GM21619 (cell line): ENCODE data around the gene OR2T34.
"Not testable (repeated sequence)": the region's sequence is repeated elsewhere in the genome, so short reads cannot be mapped to it uniquely, and the experiment has no call there.

Source experiments
- ATAC-seq: cut with Tn5 transposase; IDR thresholded peaks from one replicate; pipeline ENCODE4 v1.9.1; 2021; ENCODE audit not compliant: unreplicated experiment

OR2T34 gene, protein sequence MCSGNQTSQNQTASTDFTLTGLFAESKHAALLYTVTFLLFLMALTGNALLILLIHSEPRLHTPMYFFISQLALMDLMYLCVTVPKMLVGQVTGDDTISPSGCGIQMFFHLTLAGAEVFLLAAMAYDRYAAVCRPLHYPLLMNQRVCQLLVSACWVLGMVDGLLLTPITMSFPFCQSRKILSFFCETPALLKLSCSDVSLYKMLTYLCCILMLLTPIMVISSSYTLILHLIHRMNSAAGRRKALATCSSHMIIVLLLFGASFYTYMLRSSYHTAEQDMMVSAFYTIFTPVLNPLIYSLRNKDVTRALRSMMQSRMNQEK

DNA sequence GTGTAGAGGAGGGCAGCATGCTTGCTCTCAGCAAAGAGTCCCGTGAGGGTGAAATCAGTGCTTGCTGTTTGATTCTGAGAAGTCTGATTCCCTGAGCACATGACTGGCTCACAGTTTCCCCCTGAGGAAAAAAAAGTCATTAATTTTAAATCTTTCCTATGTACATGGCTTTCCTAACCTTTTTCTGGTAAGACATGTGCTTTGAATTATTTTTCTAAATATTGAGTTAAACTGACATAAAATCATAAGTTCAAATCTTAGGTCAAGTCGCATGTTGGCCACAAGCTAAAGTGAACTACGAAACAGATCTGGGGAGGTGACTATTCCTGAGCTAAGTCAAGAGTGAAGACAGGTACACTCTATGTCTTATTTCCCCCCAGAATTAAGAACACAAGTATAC is at the start of gene OR2T34:
Gene OR2T34 (minus strand): TSS at position 101 of the 400 bp plus-strand sequence. CDS start 0 bp downstream, at position 101.
- not testable (repeated sequence) for ATAC-seq

DNA sequence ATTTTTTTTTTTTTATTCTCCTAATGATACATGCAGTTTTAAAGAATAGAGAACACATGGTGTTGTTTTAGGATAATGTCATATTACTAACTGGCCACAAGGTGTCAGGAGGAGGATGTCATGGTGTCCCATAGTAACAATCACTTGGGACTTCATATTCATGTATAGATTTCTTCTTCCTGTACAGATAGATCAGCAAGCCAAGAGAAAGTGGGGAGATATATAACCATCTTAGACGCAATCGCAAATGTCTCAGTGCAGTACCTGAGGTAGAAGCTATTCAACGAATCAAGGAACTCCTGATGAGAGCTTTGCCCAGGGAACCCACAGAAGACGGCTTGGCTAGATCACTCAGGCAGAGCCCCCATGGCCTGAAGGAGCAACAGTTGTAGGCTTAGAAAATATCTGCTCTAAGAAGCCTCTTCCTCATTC is 48.0 kb upstream of the OR2T34 start:
- peak; percentile 91 for ATAC-seq

DNA sequence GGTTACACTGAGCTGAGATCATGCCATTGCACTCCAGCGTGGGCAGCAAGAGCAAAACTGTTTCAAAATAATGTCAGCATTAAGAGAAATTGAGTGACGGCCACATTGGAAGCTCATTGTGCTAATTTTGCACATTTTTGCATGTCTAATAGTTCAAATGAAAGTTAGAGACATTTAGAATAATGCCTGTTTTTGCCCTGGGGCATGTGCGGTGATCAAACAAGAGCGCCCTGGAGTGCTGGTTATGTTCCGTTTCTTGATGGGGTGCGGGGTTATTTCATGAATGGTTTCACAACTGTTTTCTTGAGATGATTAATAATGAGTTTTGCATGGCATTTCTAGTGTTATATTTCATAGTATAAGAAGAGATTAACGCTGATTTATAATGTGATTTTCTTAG is 47.2 kb upstream of the OR2T34 start:
- no peak for ATAC-seq

DNA sequence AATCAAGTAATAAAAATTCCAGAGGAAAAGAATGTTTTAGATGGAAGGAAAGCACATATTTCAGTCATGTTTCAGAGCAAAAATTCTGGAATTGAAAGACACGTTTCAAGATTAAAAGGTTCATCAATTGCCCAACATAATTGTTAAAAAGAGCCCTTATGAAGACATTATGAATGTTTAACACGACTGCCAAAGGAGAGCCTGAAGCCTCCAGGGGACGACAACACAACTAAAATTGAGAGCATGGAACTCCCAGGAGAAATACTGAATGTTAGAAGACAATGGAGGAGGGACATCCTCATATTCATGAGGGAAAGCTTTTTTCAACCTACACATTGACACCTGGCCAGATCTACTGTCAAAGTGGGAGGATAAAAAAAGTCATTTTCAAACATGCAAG is 44.3 kb upstream of the OR2T34 start:
- no peak for ATAC-seq

DNA sequence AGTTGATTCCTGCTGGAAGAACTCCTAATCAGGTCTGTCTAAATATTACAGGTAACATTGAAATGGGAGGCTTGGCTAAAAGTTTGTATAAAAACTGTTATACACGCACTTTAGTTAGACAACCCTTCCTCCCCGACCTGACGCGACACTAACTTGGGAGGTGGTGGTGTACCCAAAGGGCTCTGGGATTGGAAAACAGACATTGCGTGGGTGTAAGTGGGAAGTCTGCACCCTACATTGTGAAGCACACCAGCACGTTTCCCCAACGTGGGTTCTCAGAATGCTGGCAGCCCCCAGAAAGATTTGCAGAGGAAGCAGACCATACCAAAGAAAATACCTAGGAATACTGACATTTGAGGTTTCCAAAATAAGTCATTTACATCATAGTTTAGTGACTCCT is 43.6 kb upstream of the OR2T34 start:
- ATAC-seq: no peak

DNA sequence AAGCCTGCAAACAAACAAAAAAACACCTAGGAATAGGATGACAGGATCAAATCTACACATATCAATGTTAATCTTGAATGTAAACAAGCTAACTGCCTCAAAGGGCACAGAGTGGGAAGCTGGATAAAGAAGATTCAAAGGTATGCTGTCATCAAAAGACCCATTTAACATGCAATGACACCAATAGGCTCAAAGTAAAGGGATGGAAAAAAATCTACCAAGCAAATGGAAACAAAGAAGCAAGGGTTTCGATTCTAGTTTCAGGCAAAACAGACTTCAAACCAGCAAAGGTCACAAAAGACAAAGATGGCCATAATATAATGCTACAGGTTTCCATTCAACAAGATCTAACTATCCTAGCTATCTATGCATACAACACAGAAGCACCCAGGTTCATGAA is 39.2 kb upstream of the OR2T34 start:
- no peak for ATAC-seq

DNA sequence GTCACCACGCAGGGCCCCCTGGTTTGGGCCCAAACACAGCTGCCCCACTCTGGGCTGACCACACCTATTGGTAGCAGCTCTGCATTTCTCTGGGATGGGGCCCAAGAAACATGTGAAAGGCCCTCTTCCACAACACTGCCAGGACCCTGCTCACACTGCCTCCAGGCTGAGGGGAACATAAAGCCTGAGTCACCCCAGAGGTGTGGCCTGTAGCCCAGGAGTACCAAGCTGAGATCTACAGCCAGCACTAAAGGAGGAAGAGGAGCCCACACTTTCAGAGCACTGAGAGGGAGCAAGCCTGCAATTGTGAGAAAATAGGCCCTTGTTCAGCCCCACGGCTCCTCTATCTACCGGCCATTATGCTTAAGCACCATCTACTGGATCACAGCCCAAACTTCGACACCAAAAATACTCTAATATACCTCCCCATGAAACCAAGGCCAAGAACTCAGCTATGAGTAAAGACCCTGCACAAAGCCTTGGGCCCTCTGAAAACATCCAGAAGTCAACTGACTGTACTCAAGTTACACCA is 37.4 kb upstream of the OR2T34 start:
- no peak for ATAC-seq

DNA sequence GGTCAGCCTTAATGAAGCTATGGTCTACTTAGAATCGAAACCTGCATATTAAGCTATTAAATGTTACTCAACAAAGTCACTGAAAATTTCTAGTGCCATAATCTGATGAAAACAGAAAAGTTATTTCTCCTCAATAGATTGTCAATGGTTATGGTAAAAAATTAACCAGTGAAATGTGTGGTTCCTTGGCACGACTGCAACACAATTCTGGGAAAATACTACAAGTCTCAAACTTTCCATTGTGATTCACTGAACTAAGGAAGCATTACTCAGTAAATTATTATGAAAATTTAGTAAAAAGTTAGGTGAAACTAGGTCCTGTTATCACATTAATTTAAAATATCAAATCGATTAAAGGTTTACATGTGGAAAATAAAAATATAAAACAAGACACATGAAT is 35.7 kb upstream of the OR2T34 start:
- ATAC-seq: no peak

DNA sequence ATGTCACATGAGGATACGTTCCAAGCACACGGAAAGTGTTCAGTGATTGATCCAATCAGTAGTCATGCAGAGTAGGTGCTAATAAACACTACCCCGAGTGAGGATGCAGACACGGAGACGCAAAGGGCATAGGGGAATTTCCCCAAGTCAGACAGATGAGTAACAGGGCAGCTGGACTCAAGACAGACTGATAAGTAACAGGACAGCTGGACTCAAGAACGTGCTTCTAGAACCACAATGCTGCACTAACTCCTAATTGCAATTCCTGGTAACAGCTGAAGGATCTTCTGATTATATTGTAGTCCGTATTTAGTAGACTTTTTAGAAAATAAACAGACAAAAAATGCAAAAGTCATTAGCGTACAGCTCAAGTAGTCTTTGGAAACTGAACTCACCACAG is 24.8 kb upstream of the OR2T34 start:
- ATAC-seq: no peak

DNA sequence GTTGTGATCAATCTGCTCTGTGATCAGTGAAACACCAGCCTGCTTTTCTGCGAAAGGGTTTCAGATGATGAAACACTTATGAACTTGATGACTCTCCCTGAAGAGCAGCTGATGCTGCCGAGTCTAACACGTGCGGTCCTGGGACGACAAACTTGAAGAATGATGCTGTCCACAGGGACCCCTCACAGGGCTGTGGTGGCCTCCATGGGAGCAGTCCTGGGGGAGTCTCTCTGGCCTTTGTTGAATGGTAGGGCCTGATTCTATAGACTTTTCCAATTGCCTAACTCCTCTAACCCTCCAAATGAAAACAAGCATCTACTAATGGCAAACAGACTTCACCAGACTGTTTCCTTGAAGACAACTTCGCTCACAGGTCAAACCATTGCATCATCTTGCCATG is 23.0 kb upstream of the OR2T34 start, which contains the start of gene OR2T10:
Gene OR2T10 (minus strand): TSS at position 112 of the 400 bp plus-strand sequence. CDS start 3,932 bp downstream, outside the sequence.
- ATAC-seq: no peak

DNA sequence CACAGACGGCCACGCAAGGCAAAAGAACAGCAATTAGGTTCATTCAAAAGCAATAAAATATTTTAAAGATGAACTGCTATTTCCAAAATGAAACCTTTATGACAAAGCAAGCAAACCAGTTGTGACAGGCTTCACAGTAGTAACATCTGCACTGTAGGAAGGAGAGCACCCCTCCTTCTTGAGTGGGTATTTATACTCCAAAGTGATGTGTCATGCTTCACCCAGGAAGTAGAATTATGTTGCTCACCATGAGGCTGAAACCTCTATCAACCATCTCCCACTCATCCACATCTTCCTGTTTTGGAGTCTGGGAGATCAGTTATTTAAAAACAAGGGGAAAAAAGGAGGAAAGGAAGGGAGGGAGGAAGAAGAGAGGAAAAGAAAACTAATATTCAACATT is 22.1 kb upstream of the OR2T34 start:
- ATAC-seq: no peak

DNA sequence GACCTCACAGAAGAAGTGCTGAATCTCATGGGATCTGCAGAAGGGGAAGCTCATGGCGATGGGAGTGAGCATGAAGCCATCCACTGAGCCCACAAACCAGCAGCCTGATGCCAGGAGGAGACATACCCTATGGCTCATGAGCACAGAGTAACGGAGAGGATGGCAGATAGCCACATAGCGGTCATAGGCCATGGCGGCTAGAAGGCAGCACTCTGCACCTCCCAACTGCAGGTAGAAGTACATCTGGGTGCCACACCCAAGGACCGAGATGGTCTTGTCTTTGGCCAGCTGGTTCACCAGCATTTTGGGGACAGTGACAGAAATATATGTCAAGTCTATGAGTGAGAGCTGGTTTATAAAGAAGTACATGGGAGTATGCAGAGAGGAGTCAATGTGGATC is 18.7 kb upstream of the OR2T34 start:
- ATAC-seq: no peak

DNA sequence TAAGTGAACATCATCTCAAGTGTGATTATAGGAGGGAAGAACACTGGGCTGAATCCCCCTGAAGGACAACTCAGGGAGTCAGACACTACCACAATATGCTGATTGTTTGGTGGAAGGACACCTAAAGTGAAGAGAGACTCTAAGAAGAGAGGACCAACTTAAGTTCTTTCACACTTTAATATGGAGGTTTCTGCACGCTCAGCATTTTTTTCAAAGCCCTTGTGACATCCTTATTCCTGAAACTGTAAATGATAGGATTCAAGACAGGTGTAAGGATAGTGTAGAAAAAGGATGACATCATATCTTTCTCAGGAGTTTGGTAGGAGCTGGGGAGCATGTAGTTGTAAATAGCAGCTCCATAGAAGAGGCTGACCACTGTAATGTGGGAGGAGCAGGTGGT is 18.1 kb upstream of the OR2T34 start:
- ATAC-seq: no peak

DNA sequence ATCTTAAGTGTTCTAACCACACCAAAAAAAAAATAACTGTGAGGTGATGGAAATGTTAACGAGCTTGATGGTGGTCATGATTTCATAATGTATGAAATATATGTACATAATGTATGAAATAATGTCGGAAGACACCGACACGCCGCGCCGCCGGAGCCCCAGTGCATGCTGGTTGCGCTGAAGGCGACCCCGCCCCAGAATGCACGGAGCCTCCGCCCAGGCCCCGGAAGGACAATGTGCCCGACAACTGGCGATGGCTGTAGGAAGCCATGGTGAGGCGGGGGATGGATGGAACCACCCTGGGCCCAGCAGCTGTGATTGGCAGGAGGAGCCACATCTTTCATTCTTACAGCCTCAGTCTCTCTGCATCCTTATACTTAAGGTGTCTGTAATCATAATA is 15.5 kb upstream of the OR2T34 start:
- ATAC-seq: no peak

DNA sequence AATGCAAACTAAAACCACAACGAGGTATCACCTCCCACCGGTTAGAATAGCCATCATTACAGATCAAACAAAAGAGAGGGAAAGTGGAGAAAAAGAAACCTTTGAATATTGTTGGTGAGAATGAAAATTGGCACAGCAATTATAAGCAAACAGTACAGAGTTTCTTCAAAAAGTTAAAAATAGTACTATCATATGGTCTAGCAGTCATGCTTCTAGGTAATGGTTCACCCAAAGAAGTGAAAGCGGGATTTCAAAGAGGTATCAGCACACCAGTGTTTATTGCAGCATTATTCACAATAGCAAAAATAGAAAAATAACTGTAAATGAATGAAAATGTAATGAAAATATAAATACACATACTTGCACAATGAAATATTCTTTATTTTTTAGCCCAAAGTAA is 14.8 kb upstream of the OR2T34 start:
- no peak for ATAC-seq

DNA sequence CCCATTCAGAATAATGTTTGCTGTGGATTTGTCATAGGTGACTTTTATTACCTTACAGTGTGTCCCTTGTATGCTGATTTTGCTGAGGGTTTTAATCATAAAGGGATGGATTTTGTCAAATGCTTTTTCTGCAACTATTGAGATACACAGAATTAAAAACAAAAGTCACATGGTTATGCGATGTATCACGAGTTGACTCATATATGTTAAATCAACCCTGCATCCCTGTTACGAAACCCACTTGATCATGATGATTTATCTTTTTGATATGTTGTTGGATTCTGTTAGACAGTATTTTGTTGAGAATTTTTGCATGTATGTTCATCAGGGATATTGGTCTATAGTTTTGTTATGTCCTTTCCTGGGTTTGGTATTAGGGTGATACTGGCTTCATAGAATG is 10.7 kb upstream of the OR2T34 start:
- ATAC-seq: no peak

DNA sequence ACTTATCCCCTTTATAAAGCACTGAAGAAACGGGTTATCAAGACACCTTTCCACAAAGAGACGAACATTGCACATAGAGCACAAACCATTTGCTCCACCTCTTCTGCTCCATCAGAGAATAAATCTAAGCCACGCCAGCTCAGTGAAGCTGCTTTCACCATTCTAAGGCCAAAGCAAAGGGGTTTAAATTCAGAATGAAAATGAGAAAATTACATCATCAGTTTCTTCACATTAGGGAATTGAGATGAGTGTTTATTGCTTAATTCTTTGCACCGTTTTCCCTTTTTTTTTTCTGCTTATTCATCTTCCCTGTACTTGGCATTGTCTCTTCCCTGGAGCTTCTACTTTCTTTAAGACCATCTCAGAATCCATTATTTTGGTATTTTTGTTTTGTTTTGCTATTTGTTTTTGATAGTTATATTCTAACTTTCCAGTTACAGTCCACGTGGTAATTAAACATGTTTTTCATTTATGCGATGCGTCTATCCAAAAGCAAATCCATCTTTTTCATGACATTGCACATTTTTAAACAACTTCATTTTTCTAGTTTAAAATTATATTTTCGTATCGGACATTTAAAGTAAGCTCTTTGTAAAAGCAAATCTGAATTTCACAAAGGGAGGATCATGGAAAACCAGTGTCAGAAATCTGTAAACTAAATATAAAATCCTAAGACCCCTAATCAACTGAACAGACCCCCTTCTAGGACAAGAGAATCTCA is 1.9 kb upstream of the OR2T34 start:
- no peak for ATAC-seq

DNA sequence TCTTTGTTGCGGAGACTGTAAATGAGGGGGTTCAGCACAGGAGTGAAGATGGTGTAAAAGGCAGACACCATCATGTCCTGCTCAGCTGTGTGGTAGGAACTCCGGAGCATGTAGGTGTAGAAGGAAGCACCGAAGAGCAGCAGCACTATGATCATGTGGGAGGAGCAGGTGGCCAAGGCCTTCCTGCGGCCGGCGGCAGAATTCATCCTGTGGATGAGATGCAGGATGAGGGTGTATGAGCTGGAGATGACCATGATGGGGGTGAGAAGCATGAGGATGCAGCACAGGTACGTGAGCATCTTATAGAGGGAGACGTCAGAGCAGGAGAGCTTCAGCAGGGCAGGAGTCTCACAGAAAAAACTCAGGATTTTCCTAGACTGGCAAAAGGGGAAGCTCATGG is 701 bp downstream of the OR2T34 start:
- not testable (repeated sequence) for ATAC-seq

DNA sequence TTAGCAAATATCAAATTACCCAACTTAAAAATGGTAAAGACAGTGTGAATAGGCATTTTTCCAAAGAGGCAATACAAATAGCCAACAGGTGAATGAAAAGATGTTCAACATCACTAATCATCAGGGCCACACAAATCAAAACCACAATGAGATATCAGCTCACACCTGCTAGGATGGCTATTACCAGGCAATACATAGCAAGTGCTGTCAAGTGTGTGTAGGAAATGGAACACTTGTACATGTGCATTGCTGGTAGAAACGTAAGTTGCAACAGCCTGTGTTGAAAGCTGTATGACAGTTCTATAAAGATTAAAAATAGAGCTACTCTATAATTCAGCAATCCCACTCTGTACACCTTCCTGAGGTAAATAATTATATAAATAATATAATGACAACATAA is 2.5 kb downstream of the OR2T34 start:
- peak; percentile 93 for ATAC-seq

DNA sequence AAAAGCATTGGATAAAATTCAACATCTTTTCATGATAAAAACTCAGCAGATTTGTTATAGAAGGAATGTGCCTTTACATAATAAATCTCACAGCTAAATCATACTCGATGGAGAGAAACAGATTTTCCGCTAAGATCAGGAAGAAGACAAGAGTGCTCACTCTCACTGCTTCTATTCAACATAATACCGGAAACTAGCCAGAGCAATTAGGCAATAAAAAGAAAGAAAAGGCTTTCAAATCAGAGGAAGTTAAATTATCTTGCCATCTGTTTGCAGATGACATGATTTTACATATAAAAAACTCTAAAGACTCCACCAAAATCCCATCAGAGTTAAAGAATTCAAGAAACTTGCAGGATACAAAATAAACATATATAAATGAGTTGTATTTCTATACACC is 3.7 kb downstream of the OR2T34 start:
- ATAC-seq: not testable (repeated sequence)

DNA sequence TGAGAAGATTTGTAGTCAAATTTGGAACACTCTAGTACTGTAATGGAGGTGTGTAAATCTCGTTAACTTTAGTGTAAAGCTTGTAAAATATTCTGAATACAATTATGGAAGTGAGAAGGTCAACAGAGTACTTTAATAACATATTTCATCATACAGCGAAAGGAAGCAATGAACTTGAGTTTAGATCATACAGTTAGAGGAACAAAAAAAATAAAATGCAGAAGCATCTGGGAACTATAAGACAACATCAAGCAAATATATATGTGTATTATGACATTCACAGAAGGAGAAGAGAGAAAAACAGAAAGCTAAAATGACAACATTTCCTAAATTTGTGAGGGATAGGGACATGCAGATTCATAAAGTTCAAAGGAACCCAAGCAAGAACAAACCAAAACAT is 5.5 kb downstream of the OR2T34 start:
- not testable (repeated sequence) for ATAC-seq
